BLaER1 (cell line): ENCODE data around the gene SPRYD7.
A peak's percentile ranks its signal among the peaks of the same experiment; 100 is the strongest.

ENCODE experiments used
- H3K27ac ChIP-seq: shearing (Covaris generic); formaldehyde crosslinking; 2 replicates; pipeline ENCODE4 v1.8.1; 2022
- H3K27me3 ChIP-seq: shearing (Covaris generic); formaldehyde crosslinking; 2 replicates; pipeline ENCODE4 v1.8.1; 2022
- H3K36me3 ChIP-seq: shearing (Covaris generic); formaldehyde crosslinking; 2 replicates; pipeline ENCODE4 v1.8.1; 2022
- H3K4me1 ChIP-seq: shearing (Covaris generic); formaldehyde crosslinking; 2 replicates; pipeline ENCODE4 v1.8.1; 2022
- H3K4me2 ChIP-seq: shearing (Covaris generic); formaldehyde crosslinking; 2 replicates; pipeline ENCODE4 v1.8.1; 2022
- H3K4me3 ChIP-seq: shearing (Covaris generic); formaldehyde crosslinking; 2 replicates; pipeline ENCODE4 v1.8.1; 2022
- H3K9ac ChIP-seq: shearing (Covaris generic); formaldehyde crosslinking; 2 replicates; pipeline ENCODE4 v1.8.1; 2022
- H3K9me3 ChIP-seq: shearing (Covaris generic); formaldehyde crosslinking; 2 replicates; pipeline ENCODE4 v1.8.1; 2022
- H4K20me1 ChIP-seq: shearing (Covaris generic); formaldehyde crosslinking; 2 replicates; pipeline ENCODE4 v1.8.1; 2022
- Cebpa-rat ChIP-seq: shearing (Covaris generic); IDR thresholded peaks from 2 replicates; pipeline ENCODE4 v1.8.1; 2022

SPRYD7 gene

DNA sequence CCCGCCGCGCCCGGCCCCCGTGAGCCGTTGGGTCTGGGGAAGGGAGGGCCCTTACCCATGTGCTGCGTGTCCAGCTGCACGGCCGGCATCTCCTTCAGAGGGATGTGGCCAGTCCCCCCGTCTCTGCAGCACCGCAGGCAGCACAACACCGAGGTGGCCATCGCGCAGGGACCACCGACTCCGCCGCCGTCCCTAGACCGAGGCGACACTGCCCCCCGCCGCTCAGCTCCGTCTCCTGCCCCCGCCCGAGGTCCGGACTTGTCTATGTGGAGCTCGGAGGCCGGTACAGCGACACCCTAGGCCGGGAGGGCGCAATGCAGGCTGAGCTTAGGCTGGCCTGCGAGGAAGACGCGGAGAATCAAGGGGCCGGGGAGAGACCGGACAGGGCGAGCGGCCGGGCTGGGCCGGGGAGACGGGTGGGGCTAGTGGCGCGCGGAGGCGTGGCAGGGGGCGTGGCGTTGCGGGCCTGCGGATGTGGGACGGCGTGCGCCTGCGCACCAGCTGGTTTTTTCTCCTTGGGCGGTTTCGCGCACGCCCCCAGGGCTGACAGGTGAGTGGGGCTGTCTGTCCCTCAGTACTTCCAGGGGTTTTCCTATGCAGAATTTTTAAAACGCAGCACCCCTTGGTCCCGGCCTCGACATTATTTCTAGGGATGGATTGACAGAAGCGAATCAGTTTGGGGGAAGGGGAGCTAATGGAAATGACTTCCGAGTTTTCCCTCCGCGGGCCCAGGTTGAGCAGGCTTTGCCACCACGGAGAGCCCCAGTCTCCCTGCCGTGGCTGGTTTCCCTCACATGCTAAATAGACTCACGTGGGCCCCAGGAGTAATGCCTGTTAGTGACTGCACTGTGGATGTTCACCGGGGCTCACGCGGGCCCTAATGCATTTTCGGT lies at the start of gene SPRYD7:
Gene SPRYD7 (minus strand): TSS at position 266 of the 893 bp plus-strand sequence. CDS start 105 bp downstream, at position 161.
- H3K27me3 ChIP-seq, result no peaks in the 10 kb centered on the region
- H3K9me3 ChIP-seq, result no peaks in the 10 kb centered on the region
- peak within 1 kb of the TSS; percentile 96 for H3K4me3 ChIP-seq
- no peaks in the 10 kb centered on the region for H4K20me1 ChIP-seq
- H3K4me2 ChIP-seq, result peak within 1 kb of the TSS; percentile 97
- H3K27ac ChIP-seq, result peak within 1 kb of the TSS; percentile 89
- no peak for TF ChIP-seq Cebpa-rat
- peaks cover 49% of the 10 kb centered on the region for H3K4me1 ChIP-seq
- peaks cover under 1% of the 10 kb centered on the region; the same call in 1 of the 2 replicates for H3K36me3 ChIP-seq
- H3K9ac ChIP-seq, result peak within 1 kb of the TSS; percentile 89

DNA sequence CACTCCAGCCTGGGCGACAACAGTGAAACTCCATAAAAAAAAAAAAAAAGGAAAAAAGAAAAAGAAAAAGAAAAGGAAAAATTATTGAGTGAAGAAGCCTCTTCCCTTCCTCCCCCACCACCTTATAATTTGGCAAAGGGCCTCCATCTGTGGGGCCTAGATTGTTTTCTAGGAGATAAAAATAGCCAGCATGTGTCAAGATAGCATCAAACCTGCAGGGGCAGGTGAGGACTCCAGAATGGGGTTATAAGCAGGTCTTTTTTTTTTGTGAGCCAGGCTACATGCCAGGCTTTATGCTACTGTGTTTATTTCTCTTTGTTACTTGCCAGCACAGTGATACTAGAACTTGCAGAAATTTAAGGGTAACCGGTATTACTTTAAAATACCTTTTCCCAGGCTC lies 49.0 kb upstream of the SPRYD7 start:
- Histone ChIP-seq H3K4me1 (peaks cover 23% of the 10 kb centered on the region), H3K27ac (no peak overlapping the region), H3K9ac (no peak overlapping the region), H3K36me3 (peaks cover 48% of the 10 kb centered on the region), H3K4me2 (no peak overlapping the region), H3K9me3 (no peaks in the 10 kb centered on the region), H3K4me3 (no peak overlapping the region), H4K20me1 (no peaks in the 10 kb centered on the region), H3K27me3 (no peaks in the 10 kb centered on the region)
- TF ChIP-seq Cebpa-rat, result no peak

DNA sequence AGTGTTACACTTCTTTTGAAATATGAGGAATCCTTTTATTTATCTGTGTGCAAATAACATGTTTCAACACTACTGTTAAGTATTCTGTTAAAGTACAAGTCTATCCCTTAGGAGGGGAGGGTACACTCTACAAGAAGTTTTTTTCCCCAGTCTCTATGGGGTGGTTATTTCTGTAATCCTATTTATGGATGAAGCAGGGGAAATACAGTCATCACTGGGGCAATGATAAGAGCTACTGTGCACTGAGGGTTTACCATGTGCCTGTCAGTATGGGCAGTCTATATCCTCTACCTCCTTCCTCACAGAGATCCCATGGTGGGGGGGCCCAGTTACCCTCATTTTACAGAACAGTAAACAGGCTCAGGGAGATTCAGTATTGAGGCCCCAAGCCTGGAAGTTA lies 44.1 kb upstream of the SPRYD7 start:
- H3K4me2 ChIP-seq, result peak overlapping the region; percentile 78
- peak overlapping the region; percentile 32; the same call in 1 of the 2 replicates for H3K9ac ChIP-seq
- no peak for TF ChIP-seq Cebpa-rat
- peaks cover 37% of the 10 kb centered on the region for H3K36me3 ChIP-seq
- no peaks in the 10 kb centered on the region for H3K27me3 ChIP-seq
- no peaks in the 10 kb centered on the region for H4K20me1 ChIP-seq
- H3K4me1 ChIP-seq, result peaks cover 62% of the 10 kb centered on the region
- no peaks in the 10 kb centered on the region for H3K9me3 ChIP-seq
- H3K4me3 ChIP-seq, result no peak overlapping the region
- H3K27ac ChIP-seq, result peak overlapping the region; percentile 62

GRCh38 chr13:49977992-49978391 lies 41.9 kb upstream of the SPRYD7 start:
- Histone ChIP-seq H3K27ac (peak overlapping the region; percentile 78), H4K20me1 (no peaks in the 10 kb centered on the region), H3K9me3 (no peaks in the 10 kb centered on the region), H3K4me1 (peaks cover 54% of the 10 kb centered on the region), H3K27me3 (no peaks in the 10 kb centered on the region), H3K4me3 (no peak overlapping the region), H3K4me2 (peak overlapping the region; percentile 78), H3K9ac (no peak overlapping the region), H3K36me3 (peaks cover 35% of the 10 kb centered on the region)
- no peak for TF ChIP-seq Cebpa-rat

- TF ChIP-seq Cebpa-rat, result no peak
- H4K20me1 ChIP-seq, result no peaks in the 10 kb centered on the region
- no peak overlapping the region for H3K27ac ChIP-seq
- no peak overlapping the region for H3K9ac ChIP-seq
- no peaks in the 10 kb centered on the region for H3K27me3 ChIP-seq
- no peak overlapping the region for H3K4me3 ChIP-seq
- H3K36me3 ChIP-seq, result peaks cover 31% of the 10 kb centered on the region
- peaks cover 53% of the 10 kb centered on the region for H3K4me1 ChIP-seq
- H3K9me3 ChIP-seq, result no peaks in the 10 kb centered on the region
- H3K4me2 ChIP-seq, result 0 out of 2 replicates have a peak overlapping the region, but pooled peaks have one; percentile 0
These were observed 40.4 kb upstream of the SPRYD7 start for GRCh38 chr13:49976314-49977258.

- Histone ChIP-seq H3K27ac (no peak overlapping the region), H3K4me1 (peaks cover 46% of the 10 kb centered on the region), H3K4me3 (no peak overlapping the region), H3K9me3 (no peaks in the 10 kb centered on the region), H3K9ac (no peak overlapping the region), H3K27me3 (no peaks in the 10 kb centered on the region), H3K4me2 (no peak overlapping the region), H4K20me1 (no peaks in the 10 kb centered on the region), H3K36me3 (peaks cover 31% of the 10 kb centered on the region)
- TF ChIP-seq Cebpa-rat, result no peak
These were observed 39.7 kb upstream of the SPRYD7 start for GRCh38 chr13:49975826-49976225.

DNA sequence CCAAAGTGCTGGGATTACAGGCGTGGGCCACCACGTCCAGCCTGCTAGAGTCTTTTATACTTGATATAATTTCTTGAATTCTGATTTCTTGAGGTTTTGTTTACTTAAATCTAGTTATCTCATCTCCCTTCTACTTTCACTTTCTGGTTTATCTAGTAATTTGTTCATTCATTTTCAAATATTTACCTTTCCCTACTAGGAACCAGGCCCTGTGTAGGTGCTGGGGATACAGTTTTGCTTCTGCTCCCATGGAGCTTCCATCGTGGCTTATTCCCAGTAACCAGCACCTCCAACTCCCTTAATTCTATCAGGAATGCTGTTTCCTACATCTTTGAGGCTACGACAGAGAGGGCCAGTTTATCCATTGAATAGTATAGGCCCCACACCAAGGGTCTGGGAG lies 36.6 kb upstream of the SPRYD7 start:
- H3K27ac ChIP-seq, result 0 out of 2 replicates have a peak overlapping the region, but pooled peaks have one; percentile 12
- no peaks in the 10 kb centered on the region for H4K20me1 ChIP-seq
- no peaks in the 10 kb centered on the region for H3K27me3 ChIP-seq
- peaks cover 15% of the 10 kb centered on the region for H3K4me1 ChIP-seq
- no peak overlapping the region for H3K4me3 ChIP-seq
- TF ChIP-seq Cebpa-rat, result no peak
- peaks cover 53% of the 10 kb centered on the region for H3K36me3 ChIP-seq
- no peak overlapping the region for H3K4me2 ChIP-seq
- peaks cover 4% of the 10 kb centered on the region; the same call in 1 of the 2 replicates for H3K9me3 ChIP-seq
- no peak overlapping the region for H3K9ac ChIP-seq

DNA sequence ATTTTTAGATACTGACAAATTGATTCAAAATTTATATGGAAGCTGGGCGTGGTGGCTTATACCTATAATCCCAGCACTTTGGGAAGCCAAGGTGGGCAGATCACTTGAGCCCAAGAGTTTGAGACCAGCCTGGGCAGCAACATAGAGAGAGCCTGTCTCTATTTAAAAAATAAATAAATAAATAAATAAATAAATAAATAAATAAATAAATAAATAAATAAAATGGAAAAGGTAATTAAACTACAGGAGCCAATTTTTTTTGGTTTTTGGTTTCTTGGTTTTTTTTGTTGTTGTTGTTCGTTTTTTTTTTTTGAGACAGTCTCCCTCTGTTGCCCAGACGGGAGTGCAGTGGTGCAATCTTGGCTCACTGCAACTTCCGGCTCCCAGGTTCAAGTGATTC lies 31.3 kb upstream of the SPRYD7 start:
- no peak overlapping the region for H3K9ac ChIP-seq
- peaks cover 67% of the 10 kb centered on the region for H3K36me3 ChIP-seq
- H4K20me1 ChIP-seq, result no peaks in the 10 kb centered on the region
- no peaks in the 10 kb centered on the region for H3K27me3 ChIP-seq
- no peak overlapping the region for H3K4me3 ChIP-seq
- H3K27ac ChIP-seq, result no peak overlapping the region
- no peaks in the 10 kb centered on the region for H3K4me1 ChIP-seq
- H3K9me3 ChIP-seq, result peaks cover 43% of the 10 kb centered on the region
- no peak for TF ChIP-seq Cebpa-rat
- no peak overlapping the region for H3K4me2 ChIP-seq

DNA sequence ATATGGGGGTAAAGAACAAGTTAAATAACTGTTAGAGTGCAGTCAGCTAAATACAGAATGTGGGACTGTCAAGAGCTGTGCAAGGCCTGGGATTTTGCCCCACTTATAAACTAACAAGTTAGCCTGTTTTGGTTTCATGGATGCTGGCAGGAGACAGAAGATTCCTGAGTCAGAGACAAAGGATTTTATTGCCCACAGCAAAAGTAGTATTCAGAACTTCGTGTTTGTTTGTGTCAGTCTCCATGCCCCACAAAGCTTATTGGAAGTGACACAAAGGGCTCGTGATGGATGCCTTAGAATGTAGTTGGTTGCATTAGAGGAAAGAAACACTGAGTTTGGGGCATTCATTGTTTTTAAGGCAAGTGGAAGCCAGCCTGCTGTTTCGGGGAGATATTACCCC lies 22.2 kb upstream of the SPRYD7 start:
- Histone ChIP-seq H3K9me3 (peaks cover 49% of the 10 kb centered on the region), H3K27ac (no peak overlapping the region), H3K36me3 (peaks cover 48% of the 10 kb centered on the region), H4K20me1 (no peaks in the 10 kb centered on the region), H3K4me1 (no peaks in the 10 kb centered on the region), H3K9ac (no peak overlapping the region), H3K4me2 (no peak overlapping the region), H3K4me3 (no peak overlapping the region), H3K27me3 (no peaks in the 10 kb centered on the region)
- no peak for TF ChIP-seq Cebpa-rat
